GM21367 (cell line): ENCODE results near the gene CCDC9B.
A peak's percentile ranks its signal among the peaks of the same experiment; 100 is the strongest.

Experiments used
- ATAC-seq: cut with Tn5 transposase; IDR thresholded peaks from one replicate; pipeline ENCODE4 v1.9.1; 2021; ENCODE audit not compliant: unreplicated experiment

CCDC9B gene

DNA sequence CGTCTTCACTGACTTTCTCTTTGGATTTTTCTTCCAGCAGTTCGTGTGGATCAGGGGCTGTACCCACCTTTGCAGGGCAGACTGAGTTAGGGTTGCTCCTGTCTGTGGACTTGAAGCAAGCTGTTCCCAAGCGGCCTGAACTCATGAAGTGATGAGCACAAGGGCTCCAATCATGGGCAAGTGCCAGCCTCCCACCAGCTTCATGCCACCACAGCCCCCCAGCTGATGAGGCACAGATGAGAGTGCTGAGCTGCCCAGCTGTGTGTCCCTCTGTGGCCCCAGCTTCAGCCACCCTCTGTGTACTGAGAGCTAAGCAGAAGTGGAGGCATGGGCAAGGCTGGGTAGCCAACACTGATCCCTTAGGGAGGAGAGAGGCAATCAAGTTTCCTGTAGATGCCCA lies 29.7 kb downstream of the CCDC9B start:
- no peak for ATAC-seq

DNA sequence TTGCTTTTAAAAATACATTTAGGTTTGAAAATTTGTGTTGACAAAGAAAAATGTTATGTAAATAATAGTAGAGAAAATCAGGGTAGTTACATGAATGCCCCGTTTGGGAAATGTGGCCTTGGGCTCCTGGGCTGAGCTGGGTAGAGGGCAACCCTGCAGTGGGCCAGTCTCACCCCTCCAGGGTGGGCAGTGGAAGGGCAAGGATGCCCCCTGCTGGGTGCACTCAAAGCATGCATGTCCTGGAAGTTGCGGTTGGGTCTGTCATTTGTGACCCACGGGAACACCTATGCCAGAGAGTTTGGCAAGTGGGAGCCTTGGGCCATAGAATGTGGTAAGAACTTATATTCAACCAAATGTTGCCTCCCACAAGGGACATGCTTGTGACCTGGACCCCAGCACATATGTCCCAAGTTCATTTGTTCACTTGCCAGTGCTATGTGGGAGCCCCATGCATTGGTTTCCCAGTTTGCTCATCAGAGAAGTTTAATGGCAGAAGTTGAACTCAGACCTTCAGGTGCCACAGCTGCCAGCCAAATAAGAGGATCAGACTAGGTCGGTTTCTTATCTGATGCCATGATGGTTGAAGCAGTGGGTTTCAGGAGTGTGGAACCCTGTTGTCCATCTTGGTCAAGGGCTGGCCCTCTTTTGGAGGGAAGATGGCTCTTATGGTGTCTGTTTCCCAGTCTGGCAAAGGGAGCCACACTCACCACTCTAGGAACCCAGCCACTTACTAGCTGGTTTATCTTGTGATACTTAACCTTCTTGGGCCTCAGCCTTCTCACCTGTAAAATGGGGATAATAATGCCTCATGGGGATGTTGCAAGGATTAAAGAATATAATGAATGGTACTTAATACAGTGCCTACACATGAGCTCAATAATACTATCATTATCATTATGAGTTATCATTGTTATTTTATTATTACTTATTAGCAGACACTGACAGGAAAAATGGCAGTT lies 30.5 kb downstream of the CCDC9B start:
- no peak for ATAC-seq

DNA sequence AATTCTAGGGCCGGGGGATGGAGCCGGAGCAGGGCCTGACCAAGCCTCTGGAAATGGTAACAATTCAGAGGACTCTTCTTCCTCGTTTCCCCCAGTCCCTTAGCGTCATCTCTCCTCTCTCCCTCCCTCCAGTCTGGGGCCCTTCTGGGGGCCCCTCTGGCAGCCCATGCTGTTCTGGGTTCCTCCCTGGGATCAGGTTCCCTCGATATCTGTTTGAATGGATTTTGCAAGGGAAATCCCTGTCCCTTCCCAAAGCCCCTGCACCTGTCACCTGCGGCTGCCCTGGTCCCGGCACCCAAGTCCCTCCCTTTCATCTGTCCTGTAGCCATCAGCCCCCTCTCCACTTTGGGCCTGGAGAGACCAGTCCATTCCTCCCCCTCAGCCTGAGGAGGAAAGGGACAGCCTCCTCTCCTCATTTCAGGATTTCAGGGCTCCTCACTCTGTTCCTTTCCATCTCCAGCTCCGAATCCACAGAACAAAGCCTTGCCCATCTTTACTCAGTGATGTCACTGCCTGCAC lies 31.3 kb downstream of the CCDC9B start:
- no peak for ATAC-seq

DNA sequence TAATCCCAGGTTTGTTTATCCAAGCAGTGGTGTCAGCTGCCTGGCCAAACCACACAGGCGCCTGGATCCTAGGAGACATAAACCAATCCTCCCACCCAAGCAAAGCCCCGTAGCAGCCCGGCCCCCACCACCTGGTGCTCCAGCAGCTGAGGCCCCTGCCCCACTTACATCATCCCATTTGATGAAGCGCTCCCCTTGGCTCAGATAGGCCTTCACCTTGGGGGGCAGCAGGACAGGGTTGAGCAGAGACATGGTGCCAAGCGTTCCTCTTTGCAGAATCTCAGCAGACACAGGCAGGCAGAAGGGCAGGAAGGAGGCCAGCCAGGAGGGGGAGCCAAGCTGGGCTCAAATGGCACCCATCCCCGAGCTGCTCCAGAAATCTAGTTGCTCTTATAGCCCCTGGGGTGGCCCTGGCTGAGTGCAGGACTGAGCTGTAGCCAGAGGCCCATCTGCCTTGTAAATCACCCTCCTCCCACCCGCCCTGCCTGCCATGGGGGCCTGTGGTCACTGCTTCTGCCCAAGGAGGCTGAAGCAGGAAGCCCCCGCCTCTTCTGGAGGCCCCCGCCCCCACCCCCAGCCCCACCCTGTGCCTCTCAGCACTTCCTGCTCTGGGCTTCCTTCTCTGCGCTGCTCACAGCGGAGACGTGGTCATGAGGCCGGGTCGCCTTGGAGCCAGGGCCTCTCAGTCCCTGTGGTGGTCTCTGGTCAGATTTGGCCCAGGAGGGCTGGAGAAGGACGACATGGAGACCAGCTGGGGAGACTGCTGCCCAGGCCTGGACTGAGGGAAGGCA lies 33.1 kb downstream of the CCDC9B start, which contains the start of gene PLCB2:
Gene PLCB2, minus strand, starts transcription at position 515 of the 791 bp plus-strand sequence. Its CDS starts 263 bp downstream, at position 252.
- peak; percentile 47 for ATAC-seq

DNA sequence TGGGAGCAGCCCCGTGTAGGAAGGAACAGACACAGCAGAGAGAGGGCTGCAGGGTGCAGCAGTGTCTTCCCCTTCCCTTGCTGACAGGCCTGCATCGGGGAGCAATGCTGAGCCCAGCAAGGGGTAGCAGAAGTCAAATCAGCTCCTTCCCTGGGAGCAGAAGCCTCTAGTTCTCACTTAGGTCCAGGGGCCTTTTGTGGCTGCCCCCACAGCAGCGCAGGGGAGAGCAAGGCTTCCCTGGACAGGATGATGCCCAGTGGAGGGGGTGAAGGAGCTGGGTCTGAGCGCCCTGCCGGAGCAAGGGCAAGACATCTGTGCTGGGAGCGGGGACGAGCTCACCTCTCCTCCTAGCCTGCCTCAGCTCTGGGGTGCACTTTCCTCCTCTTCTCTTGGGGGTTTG lies 33.8 kb downstream of the CCDC9B start:
- ATAC-seq: no peak

DNA sequence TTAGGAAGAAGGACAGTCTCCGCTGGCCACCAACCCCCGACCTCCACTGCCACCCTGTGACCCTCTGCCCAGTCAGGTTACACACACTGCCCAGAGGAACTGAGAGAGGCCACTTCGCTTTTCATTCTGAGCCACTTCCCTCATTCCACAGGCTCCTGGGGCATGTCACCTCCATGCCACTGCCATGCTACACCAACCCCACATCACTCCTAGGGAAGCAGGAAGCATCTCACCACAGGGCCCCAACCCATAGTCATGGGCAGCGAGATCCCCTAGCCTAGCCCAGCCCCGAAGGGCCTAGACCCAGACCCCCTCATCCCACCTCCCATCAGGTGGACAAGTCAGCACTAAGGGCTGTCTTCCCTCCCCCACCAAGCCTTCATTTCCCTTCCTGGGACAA lies 34.4 kb downstream of the CCDC9B start:
- ATAC-seq: no peak

DNA sequence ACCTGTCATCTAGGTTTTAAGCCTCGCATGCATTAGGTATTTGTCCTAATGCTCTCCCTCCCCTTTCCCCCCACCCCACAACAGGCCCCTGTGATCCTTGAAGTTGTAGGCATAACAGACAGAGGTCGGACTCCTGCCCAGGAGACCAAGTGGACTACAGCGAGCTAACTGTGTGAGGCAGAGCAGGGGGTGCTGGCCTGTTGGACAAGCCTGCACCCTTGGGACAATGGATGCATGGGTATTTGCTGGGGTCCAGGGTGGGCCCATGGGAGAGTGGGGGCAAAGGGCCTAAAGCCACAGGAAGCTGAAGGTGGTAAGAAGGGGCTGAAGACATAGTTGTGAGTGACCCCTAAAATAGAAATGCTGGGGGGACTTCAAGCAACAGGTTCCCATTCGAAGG lies 35.5 kb downstream of the CCDC9B start:
- no peak for ATAC-seq

DNA sequence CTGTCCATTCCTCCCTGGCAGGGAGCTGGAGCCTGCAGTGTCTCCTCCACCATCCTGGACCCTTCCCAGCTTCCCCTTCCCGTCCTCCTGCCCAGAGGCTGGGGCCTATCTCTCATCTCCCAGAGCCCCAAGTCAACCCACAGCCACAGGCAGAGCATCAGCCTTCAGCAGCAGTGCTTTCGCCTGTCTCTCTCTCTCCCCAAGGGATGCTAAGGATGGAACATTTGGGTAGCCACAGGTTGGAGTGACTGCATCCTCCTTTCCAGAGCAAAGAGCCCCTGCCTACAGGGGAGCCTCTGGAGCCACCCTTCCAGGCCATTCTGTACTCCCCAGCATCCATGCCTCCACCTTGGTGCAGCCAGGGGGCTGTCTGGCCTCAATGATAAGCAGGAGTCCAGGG lies 37.2 kb downstream of the CCDC9B start:
- ATAC-seq: no peak

DNA sequence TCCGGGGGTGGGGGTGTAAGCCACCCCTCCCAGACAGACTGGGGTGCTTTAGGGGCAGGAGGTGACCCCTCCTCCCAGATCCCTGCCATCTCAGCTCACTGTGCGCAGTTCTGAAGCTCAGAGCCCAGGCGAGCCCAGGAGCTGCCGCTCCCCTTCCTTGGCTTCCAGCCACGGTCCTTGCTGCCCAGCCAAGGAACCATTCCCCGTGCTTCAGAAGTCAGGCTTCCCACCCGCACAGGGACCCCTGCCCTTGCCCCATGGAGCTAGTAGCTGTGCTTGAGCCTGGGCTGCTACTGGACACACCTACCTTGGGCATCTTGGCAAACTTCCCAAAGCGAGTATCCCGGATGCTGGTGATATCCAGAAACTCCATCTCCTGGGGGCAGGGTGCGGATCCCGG lies 37.8 kb downstream of the CCDC9B start:
- no peak for ATAC-seq

DNA sequence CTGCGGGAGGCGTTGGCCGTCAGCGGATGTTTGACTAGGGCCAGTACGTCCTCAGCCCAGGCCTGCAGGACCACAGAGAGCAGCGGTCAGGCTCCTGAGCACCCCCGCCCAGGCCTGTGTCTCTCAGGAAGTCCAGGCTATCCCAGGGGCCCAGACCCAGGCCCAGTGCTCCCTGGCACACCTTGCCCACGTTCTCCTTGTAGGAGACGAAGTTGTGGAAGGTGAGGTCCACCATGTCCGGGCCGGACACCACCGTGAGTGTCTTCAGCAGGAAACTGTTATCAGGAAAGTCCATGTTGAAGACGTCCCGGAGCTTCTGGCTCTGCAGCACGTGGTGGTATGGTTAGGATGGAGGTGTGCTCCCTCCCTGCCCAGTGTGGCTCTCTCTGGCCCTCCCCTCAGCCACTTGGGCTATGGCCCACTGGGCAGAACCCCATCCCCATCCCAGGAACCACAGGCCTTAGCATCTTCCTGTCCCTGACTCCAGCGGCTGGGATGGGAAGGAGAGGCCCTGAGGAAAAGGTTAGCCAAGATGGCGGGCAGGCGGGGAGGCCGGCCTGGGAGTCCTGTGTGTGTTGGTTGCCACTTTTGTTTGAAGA lies 38.4 kb downstream of the CCDC9B start:
- no peak for ATAC-seq

DNA sequence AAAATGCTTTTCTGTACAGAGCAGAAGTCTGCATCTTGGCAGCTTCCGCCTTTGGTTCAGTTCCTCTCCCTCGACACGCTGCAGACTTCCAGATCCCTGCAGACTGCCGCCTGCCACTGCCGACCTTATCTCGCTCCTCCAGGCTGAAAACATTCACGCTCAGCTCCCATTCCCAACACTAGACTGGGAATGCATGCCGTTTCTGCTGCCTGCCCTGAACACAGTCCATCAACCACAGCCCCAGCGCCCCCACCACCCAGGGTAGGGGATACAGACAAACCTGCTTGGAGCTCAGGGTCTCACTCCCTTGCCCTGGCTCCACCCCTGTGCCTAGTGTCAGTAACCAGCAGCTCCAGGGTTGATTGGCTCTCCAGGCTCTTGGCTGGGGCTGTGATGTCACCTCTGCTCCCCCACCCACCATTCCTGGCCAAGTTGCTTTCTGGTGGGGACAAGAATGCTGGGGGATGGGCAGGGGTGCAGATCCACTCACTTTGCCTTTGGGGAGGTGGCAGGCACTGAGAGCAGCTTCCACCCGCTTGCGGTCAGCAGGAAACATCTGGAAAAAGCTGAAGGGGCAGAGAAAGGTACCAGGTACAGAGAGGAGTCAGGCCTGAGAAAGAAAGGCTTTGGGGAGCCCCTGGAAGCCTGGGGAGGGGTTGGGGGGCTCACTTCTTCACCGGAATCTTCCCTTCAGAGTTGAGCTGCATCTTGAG lies 39.1 kb downstream of the CCDC9B start:
- no peak for ATAC-seq

DNA sequence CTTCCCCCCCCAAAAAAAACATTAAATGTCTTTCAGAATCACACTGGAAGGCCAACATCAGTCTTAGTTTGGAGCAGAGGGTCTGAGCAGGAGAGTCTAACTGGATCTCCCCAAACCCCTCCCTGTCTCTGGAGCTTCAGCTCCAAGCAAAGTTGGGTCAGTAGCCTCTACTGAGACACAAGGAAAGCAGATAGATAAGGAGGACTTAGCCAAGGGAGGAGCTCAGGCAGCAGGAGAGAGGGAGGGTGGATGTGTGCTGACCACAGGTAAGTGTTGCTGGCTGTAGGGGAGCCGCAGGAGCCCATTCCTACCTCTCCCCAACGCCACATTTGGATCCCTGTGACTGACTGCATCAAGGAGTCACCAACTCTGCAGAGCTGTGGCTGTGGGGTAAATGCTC lies 40.0 kb downstream of the CCDC9B start:
- no peak for ATAC-seq

DNA sequence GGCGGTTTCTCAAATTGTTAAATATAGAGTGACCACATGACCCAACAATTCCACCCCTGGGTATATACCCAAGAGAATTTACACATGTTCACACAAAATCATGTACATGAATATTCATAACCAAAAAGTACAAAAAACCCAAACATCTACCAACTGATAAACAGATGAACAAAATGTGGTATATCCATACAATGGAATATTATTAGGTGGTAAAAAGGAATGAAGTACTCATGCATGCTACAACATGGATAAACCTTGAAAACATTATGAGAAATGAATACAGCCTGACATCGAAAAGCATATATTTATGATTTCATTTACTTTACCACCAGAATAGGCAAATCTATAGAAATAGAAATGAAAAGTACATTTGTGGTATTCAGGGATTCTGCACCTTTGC lies 40.4 kb downstream of the CCDC9B start:
- no peak for ATAC-seq

DNA sequence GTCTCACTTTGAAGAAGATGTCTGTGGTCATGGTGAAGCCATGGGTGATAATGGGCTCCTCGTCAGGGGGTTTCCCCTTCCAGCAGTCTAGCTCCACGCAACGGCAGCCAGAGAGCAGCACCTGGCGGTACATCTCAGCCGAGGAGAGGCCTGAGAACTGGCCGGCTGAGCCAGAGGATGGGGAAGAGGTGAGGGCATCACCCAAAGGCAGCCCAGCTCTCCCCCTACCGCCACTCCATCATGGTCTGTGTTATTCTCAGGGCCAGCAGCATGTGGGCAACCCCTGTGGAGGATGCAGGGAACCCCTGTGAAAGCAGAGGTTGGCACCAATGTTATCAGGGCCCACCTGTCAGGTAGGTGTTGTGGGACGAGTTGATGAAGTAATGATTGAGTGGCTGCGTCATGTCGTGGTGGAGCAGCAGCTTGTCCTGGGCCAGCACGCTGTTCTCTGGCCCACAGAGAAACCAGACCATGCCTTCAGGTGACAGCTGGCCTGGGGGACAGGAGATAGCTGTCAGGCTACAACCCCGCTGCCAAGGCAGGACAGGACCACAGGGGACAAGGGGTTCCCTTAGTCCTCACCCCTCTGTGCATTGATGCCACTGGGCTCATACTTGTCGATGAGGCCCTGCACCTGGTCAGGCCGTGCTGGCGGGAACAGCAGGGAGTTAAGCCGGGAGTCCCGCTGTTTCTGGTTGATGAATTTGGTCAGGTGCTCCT lies 42.4 kb downstream of the CCDC9B start:
- no peak for ATAC-seq

DNA sequence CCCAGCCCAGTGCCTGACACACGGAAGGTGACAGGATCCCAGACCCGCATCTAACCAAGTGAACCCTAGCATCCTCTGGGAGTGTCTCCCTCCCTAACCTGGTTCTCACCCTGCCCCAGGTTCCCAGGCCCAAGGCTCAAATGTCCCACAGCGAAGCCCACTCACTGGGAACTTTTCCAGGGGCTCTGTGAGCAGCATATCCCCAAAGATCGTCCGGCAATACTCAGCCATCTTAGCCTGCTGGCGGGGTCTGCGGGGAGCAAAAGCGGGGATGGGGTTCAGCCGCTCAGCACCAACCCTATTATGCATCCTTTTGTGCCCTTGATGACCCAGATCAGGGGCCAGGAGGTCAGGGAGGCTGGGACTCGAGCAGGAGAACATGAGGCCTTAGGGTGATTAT lies 43.4 kb downstream of the CCDC9B start:
- no peak for ATAC-seq

DNA sequence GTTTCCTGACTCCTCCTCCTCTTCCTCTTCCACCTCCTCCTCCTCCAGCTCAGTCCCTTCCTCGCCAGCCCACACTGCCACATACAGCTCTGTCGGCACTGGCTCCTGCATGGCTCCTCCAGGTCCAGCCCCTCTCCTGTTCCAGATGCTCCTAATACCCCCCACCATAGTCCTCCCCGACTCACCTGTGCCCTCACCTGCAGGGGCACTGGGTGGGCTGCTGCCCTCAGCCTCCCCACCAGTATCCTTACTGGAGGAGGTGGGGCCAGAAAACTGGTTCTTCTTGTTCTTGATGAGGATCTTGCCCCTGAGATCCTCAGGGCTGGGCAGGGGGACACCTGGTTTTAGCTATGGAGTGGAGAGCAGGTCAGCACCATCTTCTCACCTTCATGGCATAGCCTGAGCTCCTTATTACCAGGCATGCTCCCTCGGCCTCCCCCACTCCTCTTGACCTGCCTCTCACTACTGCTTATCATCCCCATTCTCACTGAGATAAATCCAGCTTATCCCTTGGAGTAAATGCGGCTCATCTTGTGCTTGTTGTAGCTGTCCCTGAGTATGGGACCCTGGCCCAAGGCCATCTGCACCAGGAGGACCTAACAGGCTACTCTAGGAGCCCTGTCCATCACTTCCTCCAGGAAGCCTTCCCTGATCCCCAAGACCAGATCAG lies 44.0 kb downstream of the CCDC9B start:
- no peak for ATAC-seq

DNA sequence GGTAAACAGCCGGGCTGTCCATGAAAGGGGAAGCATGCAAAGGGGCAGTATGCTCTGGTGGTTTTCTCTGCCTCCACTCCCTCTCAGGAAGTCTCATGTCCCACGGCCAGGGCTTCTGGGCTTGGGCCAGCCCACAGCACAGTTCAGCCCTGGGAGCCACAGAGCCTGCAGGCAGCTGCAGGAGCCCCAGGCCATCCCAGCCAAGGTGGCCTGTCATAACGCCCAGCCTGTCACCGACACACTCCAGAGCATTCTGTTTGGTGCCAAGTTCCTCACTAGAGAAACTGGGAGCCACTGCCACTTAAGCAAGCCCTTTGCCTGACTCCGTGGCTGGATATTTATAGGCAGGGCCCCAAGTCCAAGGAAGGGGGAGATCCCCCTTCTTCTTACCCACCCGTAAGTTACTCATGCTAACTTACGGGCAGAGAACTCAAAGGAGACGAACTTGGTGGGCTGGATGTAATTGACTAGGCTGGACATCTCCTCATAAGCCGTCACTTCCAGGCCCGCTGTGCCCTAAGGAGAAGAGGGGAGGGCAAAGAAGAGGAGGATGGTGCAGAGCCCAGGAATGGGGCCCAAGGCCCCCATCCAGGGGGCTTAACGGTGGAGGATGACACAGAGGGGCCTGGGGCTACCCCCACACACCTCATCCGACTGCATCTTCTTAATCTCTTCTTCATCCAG lies 44.7 kb downstream of the CCDC9B start:
- no peak for ATAC-seq

DNA sequence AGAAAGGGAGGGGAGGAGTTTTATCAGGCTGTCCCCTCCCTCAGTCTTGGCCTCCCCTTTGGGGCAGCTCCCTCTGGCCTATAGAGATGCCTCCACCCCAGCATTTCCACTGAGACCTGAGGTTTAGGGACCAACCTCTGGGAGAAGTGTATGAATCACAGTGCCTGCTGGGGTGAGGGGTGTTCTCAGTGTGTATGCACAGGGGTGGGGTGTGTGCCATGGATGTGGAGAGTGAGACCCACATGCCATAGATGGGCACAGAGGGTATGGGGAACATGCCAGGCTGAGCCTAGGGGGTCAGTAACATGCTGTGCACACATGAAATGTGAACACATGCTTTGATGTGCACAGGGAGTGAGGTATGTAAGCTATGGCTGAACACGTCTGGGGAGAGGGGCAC lies 45.4 kb downstream of the CCDC9B start:
- ATAC-seq: no peak
